ENCODE measurements around the gene POLR3E.

Gene POLR3E

DNA sequence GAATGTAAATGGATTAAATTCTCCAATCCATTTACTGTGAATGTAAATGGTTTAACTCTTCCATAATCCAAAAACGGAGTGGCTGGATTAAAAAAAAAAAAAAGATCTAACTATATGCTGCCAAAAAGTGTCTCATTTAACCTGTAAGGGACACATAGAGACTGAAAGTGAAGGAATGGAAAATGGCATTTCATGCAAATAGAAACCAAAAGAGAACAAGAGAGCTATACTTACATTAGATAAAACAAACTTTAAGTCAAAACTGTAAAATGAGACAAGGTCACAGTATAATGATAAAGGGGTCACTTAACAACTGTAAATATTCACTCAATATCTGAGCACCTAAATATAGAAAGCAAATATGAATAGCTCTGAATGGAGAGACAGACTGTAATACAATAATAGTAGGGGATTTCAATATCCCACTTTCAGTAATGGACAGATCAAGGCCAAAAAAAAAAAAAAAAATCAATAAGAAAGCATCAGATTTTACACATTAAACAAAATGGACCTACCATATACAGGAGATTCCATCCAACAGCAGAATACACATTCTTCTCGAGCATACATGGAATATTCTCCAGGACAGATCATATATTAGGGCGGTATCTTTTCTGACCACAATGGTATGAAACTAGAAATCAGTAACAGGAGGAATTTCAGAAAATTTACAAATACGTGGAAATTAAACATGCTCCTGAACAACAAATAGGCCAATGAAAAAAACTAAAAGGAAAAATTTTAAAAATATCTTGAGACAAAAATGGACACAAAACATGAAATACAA is 40.8 kb downstream of the POLR3E start:
- no peak overlapping the region for H3K27ac ChIP-seq (ENCODE audit: low read depth, low read length)
- H2AFZ ChIP-seq (ENCODE audit: low read depth, low read length, severe bottlenecking), result no peak overlapping the region
- H3K4me3 ChIP-seq (ENCODE audit: insufficient read depth, low read length, poor library complexity, severe bottlenecking), result no peak overlapping the region
- no peaks in the 10 kb centered on the region for H3K79me2 ChIP-seq (ENCODE audit: insufficient read depth, low read length)
- H3K36me3 ChIP-seq (ENCODE audit: low read length), result peaks cover 33% of the 10 kb centered on the region
- no peaks in the 10 kb centered on the region for H3K27me3 ChIP-seq (ENCODE audit: low read length)
- TF ChIP-seq EZH2phosphoT487 (conservative IDR thresholded peaks at IDR 0.05; ENCODE audit: low read length), result no peak
- no peak for TF ChIP-seq CTCF (IDR thresholded peaks at IDR 0.05; ENCODE audit: insufficient read depth, low read length, poor library complexity, severe bottlenecking)
- 0 out of 2 replicates have a peak, but pooled peaks cover 7% of the 10 kb centered on the region for H3F3A ChIP-seq (ENCODE audit: insufficient read depth)
- no peaks in the 10 kb centered on the region for H3K9me2 ChIP-seq (replicated peaks; ENCODE audit: insufficient read depth, low read length)
- no peak overlapping the region for H3K4me2 ChIP-seq (ENCODE audit: low read depth, low read length, poor library complexity, severe bottlenecking)
- no peaks in the 10 kb centered on the region for H4K20me1 ChIP-seq (ENCODE audit: low read depth, low read length)
- peaks cover 11% of the 10 kb centered on the region; the same call in 1 of the 2 replicates for H3K9me3 ChIP-seq (ENCODE audit: insufficient read depth, low read length)
- no peak overlapping the region for H3K9ac ChIP-seq (ENCODE audit: low read length)

DNA sequence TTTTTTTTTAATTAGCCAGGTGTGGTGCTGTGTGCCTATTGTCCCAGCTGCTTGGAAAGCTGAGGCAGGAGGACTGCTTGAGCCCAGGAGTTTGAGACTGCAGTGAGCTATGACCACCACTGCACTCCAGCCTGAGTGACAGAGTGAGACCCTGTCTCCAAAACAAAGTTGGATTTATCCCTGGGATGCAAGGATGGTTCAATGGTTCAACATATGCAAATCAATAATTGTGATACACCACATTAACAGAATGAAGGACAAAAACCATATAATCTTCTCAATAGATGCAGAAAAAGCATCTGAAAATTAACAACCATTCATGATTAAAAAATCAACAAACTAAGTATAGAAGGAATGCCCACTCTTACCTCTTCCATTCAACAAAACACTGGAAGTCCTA is 43.7 kb downstream of the POLR3E start:
- TF ChIP-seq CTCF (IDR thresholded peaks at IDR 0.05; ENCODE audit: insufficient read depth, low read length, poor library complexity, severe bottlenecking) (no peak), EZH2phosphoT487 (conservative IDR thresholded peaks at IDR 0.05; ENCODE audit: low read length) (no peak)
- H3K27me3 ChIP-seq (ENCODE audit: low read length), result no peaks in the 10 kb centered on the region
- no peaks in the 10 kb centered on the region for H4K20me1 ChIP-seq (ENCODE audit: low read depth, low read length)
- peaks cover 11% of the 10 kb centered on the region; the same call in 1 of the 2 replicates for H3K9me3 ChIP-seq (ENCODE audit: insufficient read depth, low read length)
- H3K4me3 ChIP-seq (ENCODE audit: insufficient read depth, low read length, poor library complexity, severe bottlenecking), result no peak overlapping the region
- H3K9ac ChIP-seq (ENCODE audit: low read length), result no peak overlapping the region
- no peaks in the 10 kb centered on the region for H3K79me2 ChIP-seq (ENCODE audit: insufficient read depth, low read length)
- no peak overlapping the region for H3K4me2 ChIP-seq (ENCODE audit: low read depth, low read length, poor library complexity, severe bottlenecking)
- H2AFZ ChIP-seq (ENCODE audit: low read depth, low read length, severe bottlenecking), result no peak overlapping the region
- no peaks in the 10 kb centered on the region for H3K9me2 ChIP-seq (replicated peaks; ENCODE audit: insufficient read depth, low read length)
- 0 out of 2 replicates have a peak, but pooled peaks cover 7% of the 10 kb centered on the region for H3F3A ChIP-seq (ENCODE audit: insufficient read depth)
- H3K27ac ChIP-seq (ENCODE audit: low read depth, low read length), result no peak overlapping the region
- H3K36me3 ChIP-seq (ENCODE audit: low read length), result peaks cover 20% of the 10 kb centered on the region

GRCh38 chr16:22342082-22342481 is 44.9 kb downstream of the POLR3E start:
- no peak overlapping the region for H3K4me3 ChIP-seq (ENCODE audit: insufficient read depth, low read length, poor library complexity, severe bottlenecking)
- H3K27ac ChIP-seq (ENCODE audit: low read depth, low read length), result no peak overlapping the region
- H4K20me1 ChIP-seq (ENCODE audit: low read depth, low read length), result no peaks in the 10 kb centered on the region
- H3K9me2 ChIP-seq (replicated peaks; ENCODE audit: insufficient read depth, low read length), result no peaks in the 10 kb centered on the region
- H3K27me3 ChIP-seq (ENCODE audit: low read length), result no peaks in the 10 kb centered on the region
- H3F3A ChIP-seq (ENCODE audit: insufficient read depth), result peaks cover 3% of the 10 kb centered on the region; the same call in 1 of the 2 replicates
- H3K9ac ChIP-seq (ENCODE audit: low read length), result no peak overlapping the region
- no peak overlapping the region for H2AFZ ChIP-seq (ENCODE audit: low read depth, low read length, severe bottlenecking)
- H3K36me3 ChIP-seq (ENCODE audit: low read length), result peaks cover 9% of the 10 kb centered on the region
- no peaks in the 10 kb centered on the region for H3K79me2 ChIP-seq (ENCODE audit: insufficient read depth, low read length)
- no peaks in the 10 kb centered on the region for H3K9me3 ChIP-seq (ENCODE audit: insufficient read depth, low read length)
- TF ChIP-seq CTCF (IDR thresholded peaks at IDR 0.05; ENCODE audit: insufficient read depth, low read length, poor library complexity, severe bottlenecking), result no peak
- TF ChIP-seq EZH2phosphoT487 (conservative IDR thresholded peaks at IDR 0.05; ENCODE audit: low read length), result no peak
- H3K4me2 ChIP-seq (ENCODE audit: low read depth, low read length, poor library complexity, severe bottlenecking), result no peak overlapping the region

All from SU-DHL-6 (cell line).